Ishikawa (cell line): Measurements from ENCODE around the gene CEACAM16.

Source experiments
- EGR1 ChIP-seq: IDR thresholded peaks from 2 replicates; pipeline ENCODE4 v1.6.1; 2012
- TAF1 ChIP-seq: IDR thresholded peaks from 2 replicates; pipeline ENCODE4 v1.6.1; 2012; ENCODE audit warnings: low read depth, mild to moderate bottlenecking
- TEAD4 ChIP-seq: IDR thresholded peaks from 2 replicates; pipeline ENCODE4 v1.6.1; 2012
- ZBTB7A ChIP-seq: IDR thresholded peaks from 2 replicates; pipeline ENCODE4 v1.6.1; 2012; ENCODE audit warnings: low read depth
- TF ChIP-seq, protein P1 (sequence below): IDR thresholded peaks from 2 replicates; pipeline ENCODE4 v1.6.1; 2012; ENCODE audit warnings: low read depth, mild to moderate bottlenecking
- TF ChIP-seq, protein P2 (sequence below): IDR thresholded peaks from 2 replicates; pipeline ENCODE4 v1.6.1; 2012
- TF ChIP-seq, protein P3 (sequence below): IDR thresholded peaks from 2 replicates; pipeline ENCODE4 v1.6.1; 2012

DNA sequence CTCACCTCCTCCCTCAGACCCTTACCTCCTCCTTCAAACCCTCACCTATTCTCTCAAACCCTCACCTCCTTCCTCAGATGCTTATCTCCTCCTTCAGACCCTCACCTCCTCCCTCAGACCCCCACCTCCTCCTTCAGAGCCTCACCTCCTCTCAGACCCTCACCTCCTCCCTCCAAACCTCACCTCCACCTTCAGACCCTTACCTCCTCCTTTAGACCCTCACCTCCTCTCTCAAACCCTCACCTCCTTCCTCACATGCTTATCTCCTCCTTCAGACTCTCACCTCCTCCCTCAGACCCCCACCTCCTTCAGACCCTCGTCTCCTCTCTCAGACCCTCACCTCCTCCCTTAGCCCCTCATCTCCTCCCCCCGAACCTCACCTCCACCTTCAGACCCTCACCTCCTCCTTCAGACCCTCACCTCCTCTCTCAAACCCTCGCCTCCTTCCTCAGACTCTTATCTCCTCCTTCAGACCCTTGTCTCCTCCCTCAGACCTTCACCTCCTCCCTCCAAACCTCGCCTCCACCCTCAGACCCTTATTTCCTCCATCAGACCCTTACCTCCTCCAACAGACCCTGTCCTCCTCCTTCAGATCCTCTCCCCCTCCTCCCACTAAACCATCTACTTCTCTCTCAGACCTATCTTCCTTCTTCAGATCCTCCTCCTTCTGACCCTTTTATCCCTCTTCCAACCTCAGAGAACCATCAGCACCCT, 47.1 kb downstream of the CEACAM16 start:
- TF ChIP-seq TAF1 (no peak), EGR1 (no peak), TEAD4 (no peak), ZBTB7A (no peak)
- TF ChIP-seq, protein P1, sequence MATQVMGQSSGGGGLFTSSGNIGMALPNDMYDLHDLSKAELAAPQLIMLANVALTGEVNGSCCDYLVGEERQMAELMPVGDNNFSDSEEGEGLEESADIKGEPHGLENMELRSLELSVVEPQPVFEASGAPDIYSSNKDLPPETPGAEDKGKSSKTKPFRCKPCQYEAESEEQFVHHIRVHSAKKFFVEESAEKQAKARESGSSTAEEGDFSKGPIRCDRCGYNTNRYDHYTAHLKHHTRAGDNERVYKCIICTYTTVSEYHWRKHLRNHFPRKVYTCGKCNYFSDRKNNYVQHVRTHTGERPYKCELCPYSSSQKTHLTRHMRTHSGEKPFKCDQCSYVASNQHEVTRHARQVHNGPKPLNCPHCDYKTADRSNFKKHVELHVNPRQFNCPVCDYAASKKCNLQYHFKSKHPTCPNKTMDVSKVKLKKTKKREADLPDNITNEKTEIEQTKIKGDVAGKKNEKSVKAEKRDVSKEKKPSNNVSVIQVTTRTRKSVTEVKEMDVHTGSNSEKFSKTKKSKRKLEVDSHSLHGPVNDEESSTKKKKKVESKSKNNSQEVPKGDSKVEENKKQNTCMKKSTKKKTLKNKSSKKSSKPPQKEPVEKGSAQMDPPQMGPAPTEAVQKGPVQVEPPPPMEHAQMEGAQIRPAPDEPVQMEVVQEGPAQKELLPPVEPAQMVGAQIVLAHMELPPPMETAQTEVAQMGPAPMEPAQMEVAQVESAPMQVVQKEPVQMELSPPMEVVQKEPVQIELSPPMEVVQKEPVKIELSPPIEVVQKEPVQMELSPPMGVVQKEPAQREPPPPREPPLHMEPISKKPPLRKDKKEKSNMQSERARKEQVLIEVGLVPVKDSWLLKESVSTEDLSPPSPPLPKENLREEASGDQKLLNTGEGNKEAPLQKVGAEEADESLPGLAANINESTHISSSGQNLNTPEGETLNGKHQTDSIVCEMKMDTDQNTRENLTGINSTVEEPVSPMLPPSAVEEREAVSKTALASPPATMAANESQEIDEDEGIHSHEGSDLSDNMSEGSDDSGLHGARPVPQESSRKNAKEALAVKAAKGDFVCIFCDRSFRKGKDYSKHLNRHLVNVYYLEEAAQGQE = no peak
- TF ChIP-seq, protein P2, sequence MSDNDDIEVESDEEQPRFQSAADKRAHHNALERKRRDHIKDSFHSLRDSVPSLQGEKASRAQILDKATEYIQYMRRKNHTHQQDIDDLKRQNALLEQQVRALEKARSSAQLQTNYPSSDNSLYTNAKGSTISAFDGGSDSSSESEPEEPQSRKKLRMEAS = no peak
- TF ChIP-seq, protein P3, sequence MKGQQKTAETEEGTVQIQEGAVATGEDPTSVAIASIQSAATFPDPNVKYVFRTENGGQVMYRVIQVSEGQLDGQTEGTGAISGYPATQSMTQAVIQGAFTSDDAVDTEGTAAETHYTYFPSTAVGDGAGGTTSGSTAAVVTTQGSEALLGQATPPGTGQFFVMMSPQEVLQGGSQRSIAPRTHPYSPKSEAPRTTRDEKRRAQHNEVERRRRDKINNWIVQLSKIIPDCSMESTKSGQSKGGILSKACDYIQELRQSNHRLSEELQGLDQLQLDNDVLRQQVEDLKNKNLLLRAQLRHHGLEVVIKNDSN = no peak
